GM10847 (cell line): Measurements from ENCODE around the gene DMTF1.

ENCODE experiments used
- POLR2A ChIP-seq: IDR thresholded peaks from 2 replicates; pipeline ENCODE4 v1.6.1; 2011; ENCODE audit not compliant: insufficient read length; ENCODE audit errors: extremely low read depth

DMTF1 gene

DNA sequence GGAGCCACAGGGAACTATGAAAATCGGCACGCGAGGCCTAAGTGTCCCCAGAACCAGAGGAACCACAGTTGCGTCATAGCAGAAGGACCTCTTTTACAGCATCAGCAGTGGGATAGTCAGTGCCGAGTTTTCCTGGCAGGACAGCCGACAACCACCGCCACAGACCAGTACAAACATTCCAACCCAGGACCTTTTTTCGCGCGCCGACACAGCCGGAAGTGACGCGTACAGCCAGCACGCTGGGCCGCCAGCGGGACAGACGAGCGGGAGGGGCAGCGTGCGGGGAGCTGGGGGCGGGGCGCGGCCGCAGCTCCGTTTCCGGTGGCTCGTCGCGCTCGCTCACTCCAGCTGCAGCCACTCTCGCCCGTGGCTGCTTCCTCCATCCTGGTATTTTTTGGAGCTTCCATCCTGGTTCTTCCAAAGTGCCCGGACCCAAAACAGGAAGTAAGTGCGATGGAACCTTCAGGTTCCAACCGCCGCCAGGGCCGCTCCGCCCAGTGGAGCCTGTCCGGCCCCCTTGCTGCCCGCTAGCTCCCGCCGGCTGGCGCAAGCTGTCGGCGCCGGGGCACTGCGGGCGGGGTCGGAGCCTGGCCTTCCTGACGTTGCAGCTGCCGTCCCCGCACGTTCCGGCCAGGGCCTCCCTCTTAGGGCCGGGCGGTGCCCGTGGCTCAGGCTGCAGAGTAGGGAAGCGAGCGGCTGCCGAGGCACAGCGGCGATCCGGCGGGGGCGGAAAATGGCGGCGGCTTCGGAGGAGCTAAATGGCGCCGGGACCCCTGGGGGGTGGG is at the start of gene DMTF1:
DMTF1 (plus strand) TSS at position 342 of the 785 bp plus-strand sequence. CDS start 12,489 bp downstream, outside the sequence.
- TF ChIP-seq POLR2A, result peak; percentile 79

DNA sequence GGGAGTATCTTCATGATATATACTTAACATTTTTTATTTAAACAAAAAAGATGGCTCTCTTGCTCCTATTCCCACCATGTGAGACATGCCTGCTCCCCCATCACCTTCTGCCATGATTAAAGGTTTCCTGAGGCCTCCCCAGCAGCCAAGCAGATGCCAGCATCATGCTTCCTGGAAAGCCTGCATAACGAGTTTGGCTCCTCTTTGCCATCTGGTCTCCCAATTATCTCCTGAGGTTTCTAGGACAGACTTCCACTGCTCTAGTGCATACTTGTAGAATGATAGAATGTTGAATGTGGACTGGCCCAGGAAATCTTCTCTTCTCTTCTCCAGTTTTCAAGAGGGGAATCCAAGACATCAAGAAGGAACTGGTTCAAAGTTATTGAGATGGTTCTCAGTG is 46.9 kb upstream of the DMTF1 start:
- no peak for TF ChIP-seq POLR2A

DNA sequence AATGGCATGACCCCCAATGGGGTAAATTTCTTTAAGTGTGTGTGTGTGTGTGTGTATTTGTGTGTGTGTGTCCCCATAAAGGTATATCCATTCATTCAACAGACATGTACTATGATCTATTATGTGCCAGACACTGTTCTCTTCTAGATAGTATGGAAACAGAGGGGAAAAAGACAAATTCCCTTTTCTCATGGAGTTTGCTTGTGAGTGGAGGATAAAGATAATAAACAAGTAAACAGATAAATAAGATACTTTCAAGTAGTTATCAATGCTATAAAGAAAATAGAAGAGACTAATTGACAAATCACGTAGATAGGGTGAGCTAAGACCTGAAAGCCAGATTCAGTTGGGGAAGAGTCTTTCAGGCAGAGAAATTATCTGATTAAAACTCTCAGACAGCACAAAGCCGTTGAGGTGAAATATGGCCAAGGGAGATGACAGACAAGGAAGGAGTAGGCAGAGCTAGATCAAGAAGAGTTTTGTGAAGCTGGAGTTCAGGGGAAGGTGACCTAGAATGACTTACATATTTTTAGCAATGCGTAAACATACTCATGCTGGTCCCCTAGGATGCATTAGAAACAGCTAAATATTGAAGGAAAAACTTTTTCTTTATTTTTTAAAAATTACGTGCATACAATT is 45.2 kb upstream of the DMTF1 start:
- TF ChIP-seq POLR2A, result no peak

DNA sequence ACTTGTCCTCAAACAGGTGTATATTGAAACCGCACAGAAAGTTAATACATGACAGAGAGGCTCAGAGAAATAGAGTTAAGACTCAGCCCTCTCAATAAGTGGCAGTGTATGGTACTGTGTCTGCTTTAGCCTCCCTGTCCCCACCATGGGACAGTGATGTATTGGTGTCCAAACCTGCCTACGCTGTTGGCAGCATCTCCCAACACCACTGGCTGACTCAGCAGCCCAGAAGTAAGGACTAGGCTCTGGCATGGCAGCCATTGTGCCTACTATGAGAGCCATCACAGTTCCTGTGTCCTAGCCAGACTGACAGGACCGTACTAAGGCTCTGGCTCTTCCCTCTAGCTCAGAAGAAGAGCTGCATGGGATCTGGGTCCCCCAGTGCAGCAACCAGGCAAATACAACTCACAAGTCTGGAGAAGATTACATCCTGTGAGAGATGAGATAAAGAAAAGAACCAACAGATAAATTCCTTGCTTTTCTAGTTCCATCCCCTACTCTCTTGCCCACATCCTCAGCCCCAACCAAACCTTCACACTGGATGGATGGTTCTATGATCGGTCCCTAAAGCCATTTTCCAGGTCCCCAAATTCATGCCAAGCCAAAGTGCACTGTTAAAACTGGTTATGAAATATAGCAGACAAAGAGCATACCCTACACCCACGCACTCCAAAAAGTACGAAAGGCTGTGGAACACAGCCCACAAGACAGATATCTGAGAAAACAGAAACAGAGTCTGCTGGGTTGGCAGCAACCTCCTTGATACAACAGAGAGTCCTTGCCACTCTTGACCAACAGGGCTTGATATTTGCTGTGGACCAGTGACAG is 44.1 kb upstream of the DMTF1 start:
- no peak for TF ChIP-seq POLR2A

- no peak for TF ChIP-seq POLR2A
Observed at GRCh38 chr7:87110778-87111177, 41.5 kb upstream of the DMTF1 start.

GRCh38 chr7:87111877-87112276 is 40.4 kb upstream of the DMTF1 start:
- no peak for TF ChIP-seq POLR2A

DNA sequence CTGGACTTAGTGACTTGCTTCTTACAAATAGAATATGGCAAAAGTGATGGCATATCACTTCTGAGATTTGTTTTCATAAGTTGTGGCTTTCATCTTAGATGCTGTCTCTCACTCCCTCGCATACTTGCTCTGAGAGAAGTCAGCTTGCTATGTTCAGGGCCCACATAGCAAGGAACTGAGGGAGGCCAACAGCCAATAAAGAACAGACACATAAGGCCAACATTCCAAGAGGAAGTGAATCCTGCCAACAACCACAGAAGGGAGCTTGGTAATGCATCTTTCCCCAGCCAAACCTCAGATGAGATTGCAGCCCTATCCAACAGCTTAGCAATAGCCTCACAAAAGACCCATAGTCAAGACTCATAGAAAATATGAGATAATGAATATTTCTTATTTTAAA is 39.2 kb upstream of the DMTF1 start:
- no peak for TF ChIP-seq POLR2A

DNA sequence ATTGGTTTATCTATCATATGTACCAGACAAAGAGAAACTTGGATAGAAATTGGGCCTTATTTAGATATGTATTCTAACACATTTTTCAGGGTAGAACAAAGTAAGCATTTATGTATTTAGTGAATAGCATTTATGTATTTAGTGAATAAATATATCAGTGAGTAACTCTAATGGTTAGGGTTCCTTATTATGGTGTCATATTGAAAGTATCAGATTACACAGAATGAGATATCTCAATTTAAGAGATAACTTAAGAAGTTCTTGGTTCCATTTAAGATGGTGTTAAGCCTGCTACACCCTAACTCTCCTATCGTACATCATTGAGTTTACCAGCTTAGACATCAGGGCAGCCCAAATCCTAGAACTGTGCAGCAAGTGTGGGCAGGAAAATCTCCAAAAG is 35.9 kb upstream of the DMTF1 start:
- no peak for TF ChIP-seq POLR2A

DNA sequence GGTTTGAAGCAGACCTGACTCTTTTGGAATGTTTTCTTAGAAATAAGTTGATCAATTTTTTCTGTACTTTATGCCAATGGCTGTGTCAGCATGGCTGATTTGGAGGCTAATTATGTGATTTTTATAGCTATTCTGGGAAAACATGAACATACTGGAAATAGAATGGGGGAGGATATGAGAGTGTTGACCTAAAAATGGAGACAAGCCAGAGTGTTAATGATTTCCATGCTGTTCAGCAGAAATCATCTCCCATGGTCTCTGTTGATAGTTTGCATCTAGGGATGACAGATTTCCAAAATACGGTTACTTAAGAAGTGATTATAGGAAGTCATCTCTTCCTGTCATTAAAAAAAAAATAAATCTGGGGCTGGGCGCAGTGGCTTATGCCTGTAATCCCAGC is 32.7 kb upstream of the DMTF1 start:
- no peak for TF ChIP-seq POLR2A

GRCh38 chr7:87123105-87123504 is 29.1 kb upstream of the DMTF1 start:
- TF ChIP-seq POLR2A, result no peak

GRCh38 chr7:87127019-87127418 is 25.2 kb upstream of the DMTF1 start:
- no peak for TF ChIP-seq POLR2A

GRCh38 chr7:87128861-87129267 is 23.4 kb upstream of the DMTF1 start:
- TF ChIP-seq POLR2A, result no peak

DNA sequence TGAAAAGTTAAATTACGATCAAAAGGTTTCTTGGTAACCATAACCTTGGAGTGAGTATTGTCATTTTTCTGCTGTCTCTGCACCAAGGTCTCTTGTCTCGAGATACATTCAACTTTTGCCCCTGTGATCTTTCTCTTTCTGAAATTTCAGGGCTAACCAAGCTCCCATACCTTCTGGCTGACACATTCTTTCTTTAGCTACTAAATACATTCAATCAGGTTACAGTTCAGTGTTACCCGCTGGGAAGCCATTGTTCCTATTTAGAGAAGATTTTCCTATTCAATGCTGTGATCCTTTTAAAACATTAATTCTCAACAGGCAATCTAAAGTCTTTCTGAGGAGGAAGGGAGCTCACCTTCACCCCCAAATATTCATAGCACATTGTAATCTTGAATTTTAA is 22.9 kb upstream of the DMTF1 start:
- no peak for TF ChIP-seq POLR2A

DNA sequence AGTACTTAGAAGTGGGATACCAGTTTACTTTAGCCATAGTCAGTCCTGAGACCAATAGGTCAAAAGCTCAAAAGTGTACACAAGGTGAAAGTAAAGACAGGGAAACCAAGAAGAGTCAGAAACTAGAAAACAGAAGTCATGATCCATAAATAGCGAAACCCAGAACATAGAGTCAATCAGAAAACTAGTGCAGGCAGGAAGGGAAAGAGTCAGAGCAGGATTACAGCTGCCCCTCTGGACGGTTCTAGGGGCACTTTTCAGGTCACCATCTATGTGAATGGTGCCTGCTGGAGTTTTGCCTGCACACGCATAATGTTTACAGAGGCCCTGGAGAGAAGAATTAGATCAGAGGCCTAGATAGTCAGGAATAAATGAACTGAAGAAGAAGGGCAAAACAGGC is 22.4 kb upstream of the DMTF1 start:
- TF ChIP-seq POLR2A, result no peak

DNA sequence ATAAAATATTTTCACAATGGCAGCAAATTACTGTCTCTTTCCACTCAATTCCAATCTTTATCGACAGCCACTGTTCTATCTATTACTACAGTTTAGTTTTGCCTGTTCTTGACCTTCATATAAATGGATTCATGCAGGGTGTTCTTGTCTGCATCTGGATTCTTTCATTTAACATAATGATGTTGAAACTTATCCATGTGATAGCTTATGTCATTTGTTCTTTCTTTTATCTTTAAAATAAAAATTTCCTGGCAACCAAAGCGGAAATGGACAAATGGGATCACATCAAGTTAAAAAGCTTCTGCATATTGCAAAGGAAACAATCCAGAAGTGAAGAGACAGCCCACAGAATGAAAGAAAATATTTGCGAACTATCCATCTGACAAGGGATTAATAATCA is 20.5 kb upstream of the DMTF1 start:
- TF ChIP-seq POLR2A, result no peak

GRCh38 chr7:87137271-87137670 is 15.0 kb upstream of the DMTF1 start:
- TF ChIP-seq POLR2A, result no peak
